Hepatocyte (in vitro differentiated cells): ENCODE measurements around the gene CERS1.
A peak's percentile ranks its signal among the peaks of the same experiment; 100 is the strongest.

Source experiments
- EZH2 ChIP-seq: fragments of 200-600 bp; sonication (generic); IDR thresholded peaks from 2 replicates; pipeline ENCODE4 v1.6.1; 2016; ENCODE audit warnings: antibody characterized with exemption, mild to moderate bottlenecking, borderline replicate concordance
- EZH2phosphoT487 ChIP-seq: fragments of 200-600 bp; sonication (generic); IDR thresholded peaks from one replicate; pipeline ENCODE4 v1.6.1; 2018; ENCODE audit warnings: antibody characterized with exemption, mild to moderate bottlenecking, low read depth, moderate library complexity; ENCODE audit not compliant: unreplicated experiment, severe bottlenecking
- TF ChIP-seq, protein P1 (sequence below): fragments of 200-600 bp; sonication (generic); IDR thresholded peaks from 2 replicates; pipeline ENCODE4 v1.5.1; 2016; ENCODE audit warnings: antibody characterized with exemption, mild to moderate bottlenecking; ENCODE audit not compliant: poor library complexity

DNA sequence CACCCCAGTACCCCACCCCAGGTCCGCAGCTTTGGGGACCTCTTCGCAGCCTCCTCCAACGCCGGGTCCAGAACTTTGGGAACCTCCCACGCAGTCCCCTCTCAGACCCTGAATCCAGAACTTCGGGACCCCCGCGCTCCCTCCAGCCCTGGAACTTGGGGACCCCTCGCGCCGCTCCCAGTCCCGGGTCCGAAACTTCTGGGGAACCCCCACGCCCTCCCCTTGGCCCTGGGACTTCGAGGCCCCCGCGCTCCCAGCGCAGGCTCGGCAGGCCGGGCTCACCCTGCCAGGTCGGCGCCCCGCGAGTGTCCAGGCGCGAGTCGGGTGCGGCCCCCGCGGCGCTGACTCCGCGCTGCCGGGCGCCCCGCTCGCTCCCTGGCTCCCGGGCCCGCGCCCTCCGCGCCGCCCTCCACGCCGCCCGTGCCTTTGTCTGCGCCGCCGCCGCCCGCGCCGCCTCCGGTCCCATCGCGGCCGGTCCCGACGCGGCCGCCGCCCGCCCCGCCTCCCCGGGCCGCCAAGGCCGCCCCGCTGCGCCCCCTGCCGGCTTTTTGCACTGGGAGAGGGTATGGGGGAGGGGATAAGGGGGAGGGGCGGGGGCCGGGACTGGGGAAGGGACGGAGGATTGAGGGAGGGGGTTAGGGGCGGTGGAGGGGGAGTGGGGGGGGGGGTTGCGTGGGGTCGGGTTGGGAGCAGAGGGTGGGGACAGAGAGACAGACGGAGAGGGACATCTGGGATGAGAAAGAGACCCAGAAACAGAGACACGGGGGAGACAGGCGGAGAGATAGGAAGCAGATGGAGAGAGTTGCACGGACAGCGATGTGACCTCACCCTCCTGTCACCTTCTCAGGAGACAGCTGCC, 45.0 kb upstream of the CERS1 start, which contains the start of gene HOMER3:
- TF ChIP-seq, protein P1, sequence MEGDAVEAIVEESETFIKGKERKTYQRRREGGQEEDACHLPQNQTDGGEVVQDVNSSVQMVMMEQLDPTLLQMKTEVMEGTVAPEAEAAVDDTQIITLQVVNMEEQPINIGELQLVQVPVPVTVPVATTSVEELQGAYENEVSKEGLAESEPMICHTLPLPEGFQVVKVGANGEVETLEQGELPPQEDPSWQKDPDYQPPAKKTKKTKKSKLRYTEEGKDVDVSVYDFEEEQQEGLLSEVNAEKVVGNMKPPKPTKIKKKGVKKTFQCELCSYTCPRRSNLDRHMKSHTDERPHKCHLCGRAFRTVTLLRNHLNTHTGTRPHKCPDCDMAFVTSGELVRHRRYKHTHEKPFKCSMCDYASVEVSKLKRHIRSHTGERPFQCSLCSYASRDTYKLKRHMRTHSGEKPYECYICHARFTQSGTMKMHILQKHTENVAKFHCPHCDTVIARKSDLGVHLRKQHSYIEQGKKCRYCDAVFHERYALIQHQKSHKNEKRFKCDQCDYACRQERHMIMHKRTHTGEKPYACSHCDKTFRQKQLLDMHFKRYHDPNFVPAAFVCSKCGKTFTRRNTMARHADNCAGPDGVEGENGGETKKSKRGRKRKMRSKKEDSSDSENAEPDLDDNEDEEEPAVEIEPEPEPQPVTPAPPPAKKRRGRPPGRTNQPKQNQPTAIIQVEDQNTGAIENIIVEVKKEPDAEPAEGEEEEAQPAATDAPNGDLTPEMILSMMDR: peak; percentile 55
- TF ChIP-seq EZH2 (no peak), EZH2phosphoT487 (no peak)
